Endodermal cell (in vitro differentiated cells): ENCODE data around the gene EIF4E3. TPM values are rescaled to one million over a fixed set of nuclear protein-coding genes. Genes with fewer than 3 reads are reported as not detected.

Experiments used
- DNase-seq: peaks from one replicate; pipeline ENCODE4 v3.0.0-alpha.2; 2017
- H3K27ac ChIP-seq: 2 replicates; pipeline ENCODE4 v1.5.1; 2013; ENCODE audit warnings: mild to moderate bottlenecking, low read depth, low read length, moderate library complexity
- H3K27me3 ChIP-seq: 2 replicates; pipeline ENCODE4 v1.6.1; 2013; ENCODE audit warnings: mild to moderate bottlenecking, low read length, moderate library complexity; ENCODE audit not compliant: insufficient read depth, control insufficient read depth, poor library complexity, severe bottlenecking
- H3K36me3 ChIP-seq: 2 replicates; pipeline ENCODE4 v1.7.0; 2013; ENCODE audit warnings: mild to moderate bottlenecking, low read length, moderate library complexity; ENCODE audit not compliant: control insufficient read depth, insufficient read depth
- H3K4me1 ChIP-seq: one replicate; pipeline ENCODE4 v1.7.0; 2013; ENCODE audit warnings: low read length; ENCODE audit not compliant: control insufficient read depth, insufficient read depth
- H3K4me3 ChIP-seq: 2 replicates; pipeline ENCODE4 v1.5.1; 2013; ENCODE audit warnings: mild to moderate bottlenecking, low read length, moderate library complexity
- H3K9ac ChIP-seq: 2 replicates; pipeline ENCODE4 v1.6.1; 2013; ENCODE audit warnings: mild to moderate bottlenecking, low read length, moderate library complexity; ENCODE audit not compliant: poor library complexity, severe bottlenecking; ENCODE audit errors: extremely low read depth
- H3K9me3 ChIP-seq: 2 replicates; pipeline ENCODE4 v1.6.1; 2013; ENCODE audit warnings: mild to moderate bottlenecking, low read length, moderate library complexity; ENCODE audit not compliant: control insufficient read depth
- H3K27ac Mint-ChIP-seq: 2 replicates; pipeline ENCODE4 v1.8.0; 2020; ENCODE audit warnings: mixed read lengths
- H3K27me3 Mint-ChIP-seq: 2 replicates; pipeline ENCODE4 v1.8.0; 2021; ENCODE audit warnings: mild to moderate bottlenecking, mixed read lengths; ENCODE audit not compliant: insufficient read depth
- H3K36me3 Mint-ChIP-seq: 2 replicates; pipeline ENCODE4 v1.8.0; 2020; ENCODE audit warnings: low read depth, mixed read lengths
- H3K4me1 Mint-ChIP-seq: 2 replicates; pipeline ENCODE4 v1.8.0; 2020; ENCODE audit warnings: mixed read lengths
- H3K4me3 Mint-ChIP-seq: 2 replicates; pipeline ENCODE4 v1.8.0; 2020; ENCODE audit warnings: mild to moderate bottlenecking, moderate library complexity, mixed read lengths
- H3K9me3 Mint-ChIP-seq: 2 replicates; pipeline ENCODE4 v1.8.0; 2020; ENCODE audit warnings: mild to moderate bottlenecking, mixed read lengths
- WGBS, 2 experiments: methylation state at CpG; one replicate each; pipeline versions ENCODE4 v1.1.5 to v1.1.7; 2013; ENCODE audit warnings: missing lambda C conversion rate in 2 of 2, mixed read lengths in 1 of 2; ENCODE audit not compliant: insufficient coverage in 1 of 2, insufficient read length in 1 of 2; 5-methylcytosine and 5-hydroxymethylcytosine counted together
- total RNA-seq, 2 donors: library from RNA; stranded (reverse); fragmentation: NEBNext Ultra II Directional in 1 of 2; extraction: Animal tissue kit (Norgen Biotek cat#: 25700) in 1 of 2; gene quantifications; 2 replicates in 1 of 2; 3 replicates in 1 of 2; pipeline ENCODE4 v1.2.1, GENCODE V29; 2021
- TF ChIP-seq, protein P1 (sequence below): fragments of 200-600 bp; sonication (generic); conservative IDR thresholded peaks from 2 replicates; pipeline ENCODE4 v1.5.0; 2021; ENCODE audit warnings: antibody characterized with exemption, mild to moderate bottlenecking

Gene EIF4E3
- total RNA-seq, 2 donors from 2014 or later: 1.9 to 5.5 TPM

DNA sequence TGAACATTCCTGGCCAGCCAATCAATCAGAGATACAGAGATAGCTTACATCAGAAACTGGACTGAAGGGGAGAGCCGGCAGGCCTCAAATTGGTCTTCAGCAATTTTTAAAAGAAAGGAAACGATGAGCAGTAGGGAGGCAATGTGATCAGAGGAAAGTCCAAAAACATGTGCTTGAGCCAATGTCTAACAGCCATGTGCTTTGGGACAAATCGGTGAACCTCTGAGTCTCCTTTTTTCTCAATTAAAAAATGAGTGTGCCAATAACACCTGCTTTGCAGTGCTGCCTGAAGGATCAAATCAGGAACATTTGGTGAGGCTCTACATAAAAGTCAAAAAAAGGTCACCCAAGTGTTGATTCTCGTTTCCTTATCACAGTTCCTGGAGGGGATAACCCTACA is 7.4 kb upstream of the EIF4E3 start:
- H3K9me3 Mint-ChIP-seq: peaks cover 15% of the 10 kb centered on the region
- H3K4me3 Mint-ChIP-seq: no peak overlapping the region
- Histone ChIP-seq H3K4me3 (no peak overlapping the region), H3K36me3 (no peaks in the 10 kb centered on the region), H3K9me3 (peaks cover 17% of the 10 kb centered on the region), H3K4me1 (no peaks in the 10 kb centered on the region), H3K27ac (no peak overlapping the region), H3K27me3 (peaks cover 51% of the 10 kb centered on the region), H3K9ac (no peak overlapping the region)
- TF ChIP-seq, protein P1, sequence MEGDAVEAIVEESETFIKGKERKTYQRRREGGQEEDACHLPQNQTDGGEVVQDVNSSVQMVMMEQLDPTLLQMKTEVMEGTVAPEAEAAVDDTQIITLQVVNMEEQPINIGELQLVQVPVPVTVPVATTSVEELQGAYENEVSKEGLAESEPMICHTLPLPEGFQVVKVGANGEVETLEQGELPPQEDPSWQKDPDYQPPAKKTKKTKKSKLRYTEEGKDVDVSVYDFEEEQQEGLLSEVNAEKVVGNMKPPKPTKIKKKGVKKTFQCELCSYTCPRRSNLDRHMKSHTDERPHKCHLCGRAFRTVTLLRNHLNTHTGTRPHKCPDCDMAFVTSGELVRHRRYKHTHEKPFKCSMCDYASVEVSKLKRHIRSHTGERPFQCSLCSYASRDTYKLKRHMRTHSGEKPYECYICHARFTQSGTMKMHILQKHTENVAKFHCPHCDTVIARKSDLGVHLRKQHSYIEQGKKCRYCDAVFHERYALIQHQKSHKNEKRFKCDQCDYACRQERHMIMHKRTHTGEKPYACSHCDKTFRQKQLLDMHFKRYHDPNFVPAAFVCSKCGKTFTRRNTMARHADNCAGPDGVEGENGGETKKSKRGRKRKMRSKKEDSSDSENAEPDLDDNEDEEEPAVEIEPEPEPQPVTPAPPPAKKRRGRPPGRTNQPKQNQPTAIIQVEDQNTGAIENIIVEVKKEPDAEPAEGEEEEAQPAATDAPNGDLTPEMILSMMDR: no peak
- H3K36me3 Mint-ChIP-seq: no peaks in the 10 kb centered on the region
- no peak for DNase-seq
- peaks cover 87% of the 10 kb centered on the region for H3K27me3 Mint-ChIP-seq
- 87% methylated on average over 4 of the region's 4 CpGs for WGBS, 2 experiments
- peaks cover 27% of the 10 kb centered on the region for H3K4me1 Mint-ChIP-seq
- no peak overlapping the region for H3K27ac Mint-ChIP-seq

DNA sequence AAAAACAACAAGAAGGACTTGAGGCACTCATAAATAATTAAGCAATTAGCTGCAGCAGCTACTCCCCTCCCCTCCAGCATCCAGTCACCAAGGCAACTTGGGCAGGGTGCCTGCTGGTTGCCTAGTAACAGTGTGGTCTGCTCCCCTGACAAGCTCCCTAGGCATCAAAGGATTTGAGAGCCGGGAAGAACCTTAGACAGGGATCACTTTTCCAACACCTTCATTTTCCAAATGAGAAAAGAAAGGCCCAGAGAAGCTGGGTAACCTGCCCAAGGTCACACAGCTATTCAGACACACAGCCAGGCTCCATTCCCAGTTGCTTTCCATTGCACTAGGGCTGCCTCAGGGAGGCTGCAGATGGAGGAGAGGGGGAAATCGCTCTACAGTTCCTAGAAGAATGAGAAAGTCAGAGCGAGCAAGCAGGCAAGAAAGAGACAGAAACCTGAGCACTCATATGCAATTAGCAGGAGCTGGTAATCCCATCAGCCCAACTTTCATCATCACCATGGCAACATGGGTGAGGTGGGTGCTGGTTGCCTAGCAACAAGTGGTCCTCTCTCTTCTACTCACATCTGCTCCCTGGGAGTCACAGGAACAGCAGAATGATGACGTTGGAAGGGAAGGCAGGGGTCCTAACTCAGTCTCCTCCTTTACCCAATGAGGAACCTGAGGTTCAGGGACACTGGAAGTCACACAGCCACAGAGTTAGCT is 3.6 kb upstream of the EIF4E3 start:
- H3K27ac Mint-ChIP-seq: no peak overlapping the region
- TF ChIP-seq, protein P1: no peak
- H3K9me3 Mint-ChIP-seq: no peaks in the 10 kb centered on the region
- no peaks in the 10 kb centered on the region for H3K36me3 Mint-ChIP-seq
- DNase-seq: peak; percentile 88
- H3K9ac ChIP-seq: no peak overlapping the region
- peaks cover 77% of the 10 kb centered on the region for H3K27me3 ChIP-seq
- H3K27me3 Mint-ChIP-seq: peaks cover 84% of the 10 kb centered on the region
- peaks cover 19% of the 10 kb centered on the region for H3K4me1 Mint-ChIP-seq
- H3K4me1 ChIP-seq: no peaks in the 10 kb centered on the region
- H3K4me3 ChIP-seq: no peak overlapping the region
- 22 to 46% methylated on average over 3 to 4 of the region's 4 CpGs for WGBS, 2 experiments
- no peak overlapping the region for H3K4me3 Mint-ChIP-seq
- no peaks in the 10 kb centered on the region for H3K36me3 ChIP-seq
- no peaks in the 10 kb centered on the region for H3K9me3 ChIP-seq
- no peak overlapping the region for H3K27ac ChIP-seq

DNA sequence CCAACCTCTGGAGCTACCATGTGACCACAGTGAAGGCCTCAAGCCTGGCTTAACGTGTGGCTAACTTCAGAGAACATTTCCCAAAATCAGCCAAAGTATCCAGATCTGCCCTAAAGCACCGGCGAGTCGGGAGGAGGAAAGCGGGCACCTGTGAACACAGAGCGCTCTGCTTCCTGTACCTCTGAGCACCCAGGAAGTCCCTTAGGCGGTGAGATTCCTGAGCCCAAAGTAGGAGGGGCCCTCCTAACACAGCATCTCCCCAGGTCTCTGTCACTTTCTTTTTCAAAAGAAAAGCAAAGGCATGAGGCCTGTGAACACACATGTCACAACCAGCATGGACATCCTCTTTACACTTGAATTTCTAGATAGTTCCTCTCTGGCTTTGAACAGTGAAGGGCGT is 944 bp upstream of the EIF4E3 start:
- Histone ChIP-seq H3K36me3 (no peaks in the 10 kb centered on the region), H3K27me3 (peaks cover 86% of the 10 kb centered on the region), H3K4me3 (no peak overlapping the region), H3K4me1 (no peaks in the 10 kb centered on the region), H3K27ac (no peak overlapping the region), H3K9ac (no peak overlapping the region), H3K9me3 (no peaks in the 10 kb centered on the region)
- Mint-ChIP-seq H3K4me3 (peak overlapping the region; percentile 53), H3K9me3 (no peaks in the 10 kb centered on the region), H3K36me3 (no peaks in the 10 kb centered on the region), H3K4me1 (peaks cover 4% of the 10 kb centered on the region), H3K27ac (no peak overlapping the region), H3K27me3 (peaks cover 90% of the 10 kb centered on the region)
- TF ChIP-seq, protein P1: no peak
- WGBS, 2 experiments: 93 to 97% methylated on average over 7 to 8 of the region's 8 CpGs
- no peak for DNase-seq
